ENCODE results near the gene TPRA1.

DNA sequence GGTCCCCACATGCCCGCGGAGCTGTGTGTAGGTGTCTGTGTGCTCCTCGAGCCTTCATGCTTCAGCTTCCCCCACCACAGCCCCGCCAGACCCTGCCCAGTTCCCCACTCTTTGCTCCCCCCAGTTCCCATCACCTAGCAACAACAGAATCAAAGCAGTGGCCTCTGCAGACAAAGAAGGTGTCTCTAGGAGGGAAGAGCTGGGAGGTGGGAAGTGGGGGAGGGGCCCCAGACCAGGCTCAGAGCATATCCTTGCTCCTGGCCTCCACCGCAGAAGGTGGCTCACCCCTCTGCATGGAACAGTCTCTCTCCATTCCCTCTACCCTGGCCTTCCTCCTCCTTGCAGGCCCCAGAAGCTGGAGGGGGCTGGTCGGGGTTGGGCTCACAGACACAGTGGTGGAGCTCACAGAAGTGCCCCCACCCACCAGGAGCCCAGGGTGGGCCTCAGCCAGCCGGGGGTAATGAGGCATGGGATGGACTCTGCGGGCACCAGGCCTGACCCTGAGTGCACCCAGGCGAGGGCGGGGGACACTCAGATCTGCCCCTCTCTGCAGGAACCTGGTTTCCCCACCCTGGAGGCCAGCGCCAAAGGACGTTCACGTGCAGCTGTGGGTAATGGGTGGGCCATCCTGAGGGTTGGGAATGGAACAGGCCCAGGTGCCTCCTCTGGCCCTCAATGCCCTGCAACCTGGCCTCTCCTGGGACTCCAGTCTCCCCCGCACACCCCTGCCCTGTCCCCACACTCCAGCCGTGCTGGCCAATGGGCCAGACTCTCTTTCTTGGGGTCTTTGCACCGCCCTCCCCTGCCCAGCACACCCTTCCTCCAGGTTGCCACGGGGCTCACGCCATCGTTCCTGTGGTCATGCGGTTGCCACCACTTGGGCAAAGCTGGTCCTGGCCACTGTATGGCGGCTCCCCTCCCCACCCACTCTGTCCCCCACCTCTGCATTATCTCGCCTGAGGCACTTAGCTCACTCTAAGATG is 53.4 kb downstream of the TPRA1 start:
- no peak for TF ChIP-seq POLR2A (IDR thresholded peaks at IDR 0.05; ENCODE audit: low read depth, low read length)
- no peak for TF ChIP-seq POLR2AphosphoS5 (IDR thresholded peaks at IDR 0.05; ENCODE audit: low read depth, low read length)

All from GM12892 (cell line).